H1 (cell line): Measurements from ENCODE around the gene TMPRSS4. TPM values are rescaled to one million over a fixed set of nuclear protein-coding genes. Genes with fewer than 3 reads are reported as not detected.

Source experiments
- CTCF ChIA-PET: fragments of 300-600 bp; sonication (Branson Sonifier 250); formaldehyde crosslinking; loops from one replicate; lab custom pipeline; 2021; ENCODE audit not compliant: partially characterized antibody; lab: Charles Lee
- POLR2A ChIA-PET: fragments of 300-600 bp; sonication (Branson Sonifier 250); formaldehyde crosslinking; loops from one replicate; lab custom pipeline; 2021; ENCODE audit warnings: inconsistent platforms; ENCODE audit not compliant: partially characterized antibody; lab: Charles Lee
- DNase-seq, 2 experiments: peaks; one replicate each; pipeline versions ENCODE4 v3.0.0 to v3.0.0-alpha.2; 2010 to 2022; ENCODE audit warnings: low spot score in 2 of 2, low read depth in 1 of 2, mixed read lengths in 1 of 2
- FAIRE-seq: peaks from 2 replicates; lab custom pipeline; 2011; peaks lifted over from hg19 to GRCh38; lab: Jason Lieb, UNC
- H2AFZ ChIP-seq: 2 replicates; pipeline ENCODE4 v1.8.1; 2012; ENCODE audit warnings: low read length, inconsistent platforms
- H2AK5ac ChIP-seq: 2 replicates; pipeline ENCODE4 v1.6.1; 2013; ENCODE audit warnings: low read depth, low read length
- H2BK120ac ChIP-seq: replicated peaks from 2 replicates; pipeline ENCODE3; 2013; ENCODE audit warnings: low read depth, low read length, inconsistent platforms
- H2BK12ac ChIP-seq: 2 replicates; pipeline ENCODE4 v1.6.1; 2013; ENCODE audit warnings: low read depth, low read length
- H2BK15ac ChIP-seq: 2 replicates; pipeline ENCODE4 v1.6.1; 2013; ENCODE audit warnings: low read length
- H2BK20ac ChIP-seq: 2 replicates; pipeline ENCODE4 v1.6.1; 2013; ENCODE audit warnings: low read length
- H2BK5ac ChIP-seq: 2 replicates; pipeline ENCODE4 v1.6.1; 2013; ENCODE audit warnings: low read depth, low read length
- H3K14ac ChIP-seq: 2 replicates; pipeline ENCODE4 v1.6.1; 2013; ENCODE audit warnings: inconsistent platforms; ENCODE audit not compliant: insufficient read length
- H3K18ac ChIP-seq: 2 replicates; pipeline ENCODE4 v1.6.1; 2013; ENCODE audit warnings: low read length; ENCODE audit errors: extremely low read depth
- H3K23ac ChIP-seq: 2 replicates; pipeline ENCODE4 v1.6.1; 2013; ENCODE audit warnings: inconsistent platforms; ENCODE audit not compliant: insufficient read length
- H3K23me2 ChIP-seq: 2 replicates; pipeline ENCODE4 v1.6.1; 2013; ENCODE audit warnings: low read depth, low read length
- H3K27ac ChIP-seq: 2 replicates; pipeline ENCODE4 v1.6.1; 2011; ENCODE audit warnings: low read depth, low read length, inconsistent platforms
- H3K27me3 ChIP-seq, 4 experiments: replicated peaks in 1 of 4; 1 replicate in 1 of 4; 2 replicates in 3 of 4; pipeline versions ENCODE4 v1.6.1 to v1.8.1; 2011 to 2013; ENCODE audit warnings: low read length in 3 of 4, mild to moderate bottlenecking in 3 of 4, inconsistent platforms in 2 of 4, mixed read lengths in 2 of 4, moderate library complexity in 1 of 4; ENCODE audit not compliant: control insufficient read depth in 3 of 4, insufficient read depth in 3 of 4; ENCODE audit errors: extremely low read depth in 1 of 4
- H3K36me3 ChIP-seq, 4 experiments: 2 replicates each; pipeline versions ENCODE4 v1.6.1 to v1.8.1; 2011 to 2013; ENCODE audit warnings: mild to moderate bottlenecking in 4 of 4, low read length in 3 of 4, moderate library complexity in 2 of 4, control low read depth in 1 of 4, inconsistent platforms in 1 of 4; ENCODE audit not compliant: insufficient read depth in 4 of 4, control insufficient read depth in 2 of 4
- H3K4ac ChIP-seq: replicated peaks from 2 replicates; pipeline ENCODE3; 2013; ENCODE audit warnings: low read length, low read depth, mixed read lengths, inconsistent platforms; ENCODE audit not compliant: insufficient read length
- H3K4me1 ChIP-seq, 4 experiments: replicated peaks in 1 of 4; 1 replicate in 1 of 4; 2 replicates in 3 of 4; pipeline versions ENCODE4 v1.6.1 to v1.8.1; 2011 to 2013; ENCODE audit warnings: low read length in 3 of 4, inconsistent platforms in 2 of 4, mixed read lengths in 1 of 4; ENCODE audit not compliant: insufficient read depth in 4 of 4, control insufficient read depth in 3 of 4
- H3K4me2 ChIP-seq, 2 experiments: 2 replicates each; pipeline versions ENCODE4 v1.6.1 to v1.8.1; 2011 to 2013; ENCODE audit warnings: low read depth in 2 of 2, low read length in 2 of 2, control low read depth in 1 of 2, inconsistent platforms in 1 of 2, mild to moderate bottlenecking in 1 of 2; ENCODE audit not compliant: insufficient read depth in 1 of 2
- H3K4me3 ChIP-seq, 4 experiments: fragments of 200-600, 300-600 bp in 1 of 4; sonication (generic), shearing (Covaris generic), sonication (Bioruptor Twin) in 1 of 4; 2 replicates each; pipeline versions ENCODE4 v1.5.1 to v1.8.1; 2011 to 2016; ENCODE audit warnings: low read length in 4 of 4, low read depth in 3 of 4, control low read depth in 2 of 4, inconsistent platforms in 2 of 4, mild to moderate bottlenecking in 2 of 4, mixed read lengths in 1 of 4, moderate library complexity in 1 of 4; ENCODE audit not compliant: insufficient read depth in 2 of 4; ENCODE audit errors: extremely low read depth in 1 of 4
- H3K56ac ChIP-seq: replicated peaks from 2 replicates; pipeline ENCODE3; 2013; ENCODE audit warnings: low read depth, mild to moderate bottlenecking, mixed read lengths, low read length, inconsistent platforms; ENCODE audit not compliant: insufficient read length
- H3K79me1 ChIP-seq: 2 replicates; pipeline ENCODE4 v1.6.1; 2013; ENCODE audit warnings: low read depth, low read length, control low read depth
- H3K79me2 ChIP-seq, 2 experiments: 2 replicates each; pipeline versions ENCODE4 v1.6.1 to v1.8.1; 2012 to 2013; ENCODE audit warnings: low read length in 2 of 2, mild to moderate bottlenecking in 2 of 2, inconsistent platforms in 1 of 2; ENCODE audit not compliant: insufficient read depth in 2 of 2, control insufficient read depth in 1 of 2
- H3K9ac ChIP-seq, 4 experiments: replicated peaks in 1 of 4; 1 replicate in 1 of 4; 2 replicates in 3 of 4; pipeline versions ENCODE4 v1.6.1 to v1.8.1; 2011 to 2013; ENCODE audit warnings: low read depth in 3 of 4, low read length in 3 of 4, control low read depth in 2 of 4, mild to moderate bottlenecking in 2 of 4, moderate library complexity in 2 of 4, inconsistent platforms in 1 of 4; ENCODE audit errors: extremely low read depth in 1 of 4
- H3K9me3 ChIP-seq, 2 experiments: 2 replicates each; pipeline versions ENCODE4 v1.6.1 to v1.8.1; 2012 to 2013; ENCODE audit warnings: mild to moderate bottlenecking in 2 of 2, moderate library complexity in 2 of 2, control low read depth in 1 of 2, inconsistent platforms in 1 of 2, low read depth in 1 of 2, low read length in 1 of 2, mixed read lengths in 1 of 2; ENCODE audit not compliant: insufficient read depth in 2 of 2
- H4K20me1 ChIP-seq, 2 experiments: replicated peaks in 1 of 2; 2 replicates each; pipeline versions ENCODE3 to v1.8.1; 2011 to 2013; ENCODE audit warnings: inconsistent platforms in 2 of 2, low read length in 2 of 2, mild to moderate bottlenecking in 1 of 2; ENCODE audit not compliant: insufficient read depth in 2 of 2, control insufficient read depth in 1 of 2
- H4K5ac ChIP-seq: 2 replicates; pipeline ENCODE4 v1.6.1; 2013; ENCODE audit warnings: low read length, low read depth, mixed read lengths, inconsistent platforms; ENCODE audit not compliant: insufficient read length
- H4K8ac ChIP-seq: 2 replicates; pipeline ENCODE4 v1.8.0; 2013; ENCODE audit warnings: mild to moderate bottlenecking, moderate library complexity, low read length, inconsistent platforms; ENCODE audit not compliant: insufficient read depth; ENCODE audit errors: extremely low read depth
- H4K91ac ChIP-seq: replicated peaks from 2 replicates; pipeline ENCODE3; 2013; ENCODE audit warnings: low read length, mixed read lengths, inconsistent platforms; ENCODE audit not compliant: insufficient read length
- BACH1 ChIP-seq: IDR thresholded peaks from 2 replicates; pipeline ENCODE4 v1.6.1; 2012; ENCODE audit warnings: low read length, improper control_type of control experiment
- BRCA1 ChIP-seq: IDR thresholded peaks from 2 replicates; pipeline ENCODE4 v1.6.1; 2012; ENCODE audit warnings: low read depth, low read length, improper control_type of control experiment
- CEBPB ChIP-seq: IDR thresholded peaks from 2 replicates; pipeline ENCODE4 v1.6.1; 2012; ENCODE audit warnings: low read depth, low read length
- WGBS, 2 experiments: shearing (Covaris generic) in 1 of 2; methylation state at CpG; one replicate each; pipeline versions ENCODE4 v1.1.6 to v1.1.7; 2013 to 2015; ENCODE audit warnings: low lambda C conversion rate in 2 of 2, mixed read lengths in 2 of 2, inconsistent platforms in 1 of 2, low coverage in 1 of 2, missing lambda C conversion rate in 1 of 2; ENCODE audit not compliant: insufficient replicate concordance in 2 of 2, insufficient coverage in 1 of 2, insufficient read length in 1 of 2; ENCODE audit errors: extremely low coverage in 1 of 2, missing lambda C conversion rate in 1 of 2; 5-methylcytosine and 5-hydroxymethylcytosine counted together
- polyA plus RNA-seq, 7 experiments: library from polyadenylated mRNA; depleted of rRNA in 3 of 7; stranded (reverse) in 5 of 7; unstranded in 2 of 7; fragments of >200 nt in 5 of 7; fragments of 200-250 nt in 2 of 7; gene quantifications; 1 replicate in 5 of 7; 2 replicates in 1 of 7; 4 replicates in 1 of 7; pipeline versions ENCODE4 v1.2.1 to v1.2.3, GENCODE V29; 2011 to 2013; ENCODE audit warnings: missing spikeins in 2 of 7, mixed read lengths in 2 of 7
- total RNA-seq: library from RNA; stranded (reverse); fragmentation: NEBNext Ultra II Directional; extraction: Animal tissue kit (Norgen Biotek cat#: 25700); gene quantifications from 2 replicates; pipeline ENCODE4 v1.2.1, GENCODE V29; 2021

Gene TMPRSS4
- total and polyA plus RNA-seq, 2 of the 8 experiments (the other 6 are each of a cell fraction or from before 2014, with no cell fraction given): 0.11 to 0.58 TPM

DNA sequence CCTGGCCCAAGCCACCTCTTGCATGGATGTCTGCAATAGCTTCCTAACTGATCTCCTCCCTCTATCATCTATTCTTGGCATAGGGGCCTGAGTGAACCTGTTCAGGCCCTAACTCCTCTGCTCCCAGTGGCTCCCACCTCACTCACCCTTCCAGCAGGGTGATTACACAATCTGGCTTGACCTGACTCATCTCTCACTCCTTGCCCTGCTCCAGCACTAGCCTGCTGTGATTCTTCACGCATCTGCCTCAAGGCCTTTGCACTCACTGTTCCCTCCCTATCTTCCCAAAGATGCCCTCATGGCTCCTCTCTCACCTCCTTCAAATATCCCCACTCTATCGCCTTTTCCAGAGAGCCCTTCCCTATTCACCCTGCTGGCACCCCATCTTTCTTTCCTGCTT lies 65.2 kb downstream of the TMPRSS4 start:
- Histone ChIP-seq H3K4me1 (peaks cover 0 to 7% (median 1%) of the 10 kb centered on the region in 4 experiments; a peak in 2 of 7 replicates), H3K27me3 (peaks cover 0 to 25% (median 11%) of the 10 kb centered on the region in 4 experiments; a peak in 6 of 7 replicates), H3K36me3 (no peaks in the 10 kb centered on the region), H2BK15ac (no peak overlapping the region), H3K23ac (no peak overlapping the region), H3K4ac (no peak overlapping the region), H3K14ac (no peak overlapping the region), H3K9ac (no peak overlapping the region), H2BK5ac (no peak overlapping the region), H4K8ac (peak overlapping the region; percentile 11; the same call in 1 of the 2 replicates), H2BK12ac (no peak overlapping the region), H2AFZ (no peak overlapping the region), H3K79me2 (no peaks in the 10 kb centered on the region), H3K79me1 (no peaks in the 10 kb centered on the region), H2AK5ac (no peak overlapping the region), H4K91ac (no peak overlapping the region), H3K4me2 (no peak overlapping the region), H3K9me3 (no peaks in the 10 kb centered on the region), H3K18ac (no peak overlapping the region), H3K23me2 (no peaks in the 10 kb centered on the region), H2BK20ac (no peak overlapping the region), H3K27ac (no peak overlapping the region), H3K56ac (no peak overlapping the region), H2BK120ac (no peak overlapping the region), H4K20me1 (peaks cover 0 to 3% of the 10 kb centered on the region in 2 experiments), H4K5ac (no peak overlapping the region), H3K4me3 (no peak overlapping the region)
- no peak for FAIRE-seq
- ChIA-PET CTCF (interaction anchor here (3.0 to 12.7 kb wide), 3 partner anchors 11 to 154 kb away, joined by 10 to 245 read pairs (median 12); partner anchors contain the start of gene SCN4B), POLR2A (no interaction called here)
- TF ChIP-seq CEBPB (0 out of 2 replicates have a peak, but pooled peaks have one; percentile 37), BRCA1 (no peak), BACH1 (no peak)
- WGBS, 2 experiments: 62% methylated on average over 2 of the region's 2 CpGs; no CpG with 5 or more reads in 1 of the 2 experiments
- DNase-seq: no peak
